ENCODE results near the gene PKN2. TPM values are rescaled to one million over a fixed set of nuclear protein-coding genes. Genes with fewer than 3 reads are reported as not detected.

The PKN2 gene
- total and polyA plus RNA-seq, 2 of the 8 experiments (the other 6 are each of a cell fraction or from before 2014, with no cell fraction given) = 7.8 to 32.0 TPM

DNA sequence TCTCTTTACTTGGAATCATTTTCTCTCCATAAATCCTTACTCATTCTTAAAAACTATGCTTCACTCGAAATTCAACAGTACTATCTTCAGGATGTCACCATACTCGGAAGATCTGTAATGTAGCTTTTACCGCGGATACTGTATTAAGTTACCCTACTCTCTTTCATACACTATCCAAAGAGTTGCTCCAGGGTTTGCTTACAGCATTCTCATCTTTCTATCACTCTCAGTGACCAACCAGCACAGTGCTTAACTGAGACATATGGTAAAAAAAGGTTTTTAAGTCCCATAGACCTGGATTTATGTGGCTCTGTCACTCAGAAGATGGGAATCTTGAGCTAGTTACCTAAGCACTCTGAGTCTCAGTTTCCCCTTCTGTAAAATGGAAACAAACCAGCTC is 191.5 kb downstream of the PKN2 start (continued):
- TF ChIP-seq, protein P1, sequence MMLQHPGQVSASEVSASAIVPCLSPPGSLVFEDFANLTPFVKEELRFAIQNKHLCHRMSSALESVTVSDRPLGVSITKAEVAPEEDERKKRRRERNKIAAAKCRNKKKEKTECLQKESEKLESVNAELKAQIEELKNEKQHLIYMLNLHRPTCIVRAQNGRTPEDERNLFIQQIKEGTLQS (IDR thresholded peaks at IDR 0.05; ENCODE audit: insufficient read depth, low read depth, low read length) = no peak
- TF ChIP-seq GTF2F1 (IDR thresholded peaks at IDR 0.05; ENCODE audit: borderline replicate concordance, low read depth, low read length) (no peak), BCL11A (IDR thresholded peaks at IDR 0.05; ENCODE audit: low read depth in 2 of 2, low read length in 2 of 2) (no peak), TCF12 (IDR thresholded peaks at IDR 0.05; ENCODE audit: low read depth, low read length) (no peak), SIX5 (IDR thresholded peaks at IDR 0.05; ENCODE audit: low read depth, low read length) (no peak)

Measured in H1 (cell line).